Stimulated activated CD8-positive, alpha-beta memory T cell treated with anti-CD3 and anti-CD28 coated beads, Interleukin-4, amount 100 ng/mL, for 48 hours (primary cell): ENCODE results near the gene DTL.

Experiments
- DNase-seq: peaks from one replicate; pipeline ENCODE4 v3.0.0-alpha.2; 2020

The DTL gene

GRCh38 chr1:212135166-212135565 lies 99.6 kb downstream of the DTL start:
- DNase-seq: no peak

- DNase-seq: no peak
Measured at GRCh38 chr1:212137854-212138253, 102.3 kb downstream of the DTL start.

- DNase-seq: no peak
Measured at GRCh38 chr1:212138457-212138856, 102.9 kb downstream of the DTL start.

GRCh38 chr1:212139526-212140135 lies 104.1 kb downstream of the DTL start:
- DNase-seq: no peak

GRCh38 chr1:212141404-212141803 lies 105.9 kb downstream of the DTL start:
- DNase-seq: no peak

- DNase-seq: no peak
Measured at GRCh38 chr1:212142883-212143530, 107.5 kb downstream of the DTL start.

GRCh38 chr1:212147581-212148033 lies 112.1 kb downstream of the DTL start:
- no peak for DNase-seq

- DNase-seq: no peak
Measured at GRCh38 chr1:212149566-212149965, 114.0 kb downstream of the DTL start.

GRCh38 chr1:212152308-212152693 lies 116.8 kb downstream of the DTL start:
- DNase-seq: no peak

GRCh38 chr1:212152869-212153268 lies 117.3 kb downstream of the DTL start:
- DNase-seq: no peak

- no peak for DNase-seq
Measured at GRCh38 chr1:212153635-212154034, 118.1 kb downstream of the DTL start.
